ENCODE results near the gene SLC35F1. TPM values are rescaled to one million over a fixed set of nuclear protein-coding genes. Genes with fewer than 3 reads are reported as not detected.

SLC35F1 gene
- total and polyA plus RNA-seq, 10 of the 15 experiments (the other 5 are each of a cell fraction or from before 2014, with no cell fraction given) = 0.01 TPM; not detected in 9

DNA sequence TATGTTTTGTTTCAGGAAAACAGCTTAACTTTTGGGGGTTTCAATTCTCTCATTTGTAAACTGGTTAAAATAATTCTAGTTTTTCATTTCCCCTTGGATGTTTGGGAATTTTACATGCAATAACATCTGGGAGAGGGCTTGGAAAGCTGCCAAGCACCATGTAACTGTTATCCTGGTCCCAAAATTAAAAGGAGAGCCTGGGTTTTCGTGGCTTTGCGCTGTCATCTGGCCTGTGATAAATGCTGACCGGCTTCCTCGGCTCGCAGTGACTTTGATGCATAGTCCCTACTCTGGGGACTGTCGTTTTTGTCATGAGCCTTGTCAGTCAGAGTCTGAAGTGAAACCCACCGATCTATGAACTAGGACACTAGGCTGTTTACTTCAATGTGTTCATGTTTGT lies 12.2 kb downstream of the SLC35F1 start (continued):
- no peak for TF ChIP-seq MYB (IDR thresholded peaks at IDR 0.05; ENCODE audit: borderline replicate concordance, low read depth, low read length)
- no peak for TF ChIP-seq JUNB (IDR thresholded peaks at IDR 0.05)
- TF ChIP-seq BHLHE40 (IDR thresholded peaks at IDR 0.05; ENCODE audit: borderline replicate concordance in 1 of 2, low read depth in 2 of 2, low read length in 1 of 2) = no peak
- no peak for TF ChIP-seq NR2C1 (IDR thresholded peaks at IDR 0.05)

DNA sequence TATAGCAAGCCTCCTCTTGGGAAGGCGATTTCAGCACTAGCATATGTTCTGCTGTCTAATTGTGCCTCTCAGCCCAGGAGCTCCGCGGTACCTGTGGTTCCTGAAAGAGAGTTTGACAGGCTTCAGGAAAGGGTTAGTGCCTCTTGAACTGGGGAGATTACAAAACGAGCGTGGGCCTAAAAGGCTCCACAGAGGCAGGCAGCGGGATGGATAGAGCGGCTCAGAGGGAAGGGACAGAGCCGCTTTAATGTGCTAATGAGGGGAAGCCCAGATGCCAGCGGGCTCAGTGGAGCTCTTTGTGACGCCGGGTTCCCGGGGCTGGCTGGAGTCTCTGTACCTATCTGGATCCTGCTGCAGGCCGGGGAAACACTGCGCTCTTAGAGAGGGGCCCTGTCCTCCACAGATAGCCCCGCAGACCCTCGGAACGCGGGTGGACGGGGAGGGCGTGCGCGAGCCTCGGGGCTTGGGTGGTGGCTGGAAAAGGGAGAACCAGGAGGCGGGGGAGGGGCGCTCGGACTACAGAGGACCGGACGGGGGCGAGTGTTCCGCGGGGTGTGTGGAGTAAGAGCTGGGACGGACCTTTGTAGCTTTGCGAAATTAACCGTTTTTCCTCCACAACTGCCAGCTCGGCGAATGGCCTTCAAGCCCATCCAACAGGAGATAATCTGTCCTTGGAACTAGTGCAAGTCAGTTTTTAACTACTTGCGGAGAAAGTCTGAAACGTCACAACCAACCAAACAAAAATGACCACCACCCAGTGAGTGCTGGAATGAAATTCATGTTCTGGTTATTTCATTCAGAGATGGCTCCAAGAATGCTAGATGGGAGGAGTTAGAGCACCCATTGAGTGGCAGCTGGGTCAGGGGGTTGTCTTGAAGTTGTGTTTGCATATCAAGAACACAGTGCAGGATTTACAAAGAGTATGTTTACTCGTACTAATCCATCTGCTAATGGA lies 13.0 kb downstream of the SLC35F1 start:
- in situ Hi-C loops (cut with MboI) = no loop called here
- Histone ChIP-seq H3K4me2 (ENCODE audit: control insufficient read depth, insufficient read depth) (no peak overlapping the region), H3K4me3 (no peak overlapping the region), H3K27ac (ENCODE audit: control insufficient read depth, insufficient read depth) (no peak overlapping the region), H2AFZ (ENCODE audit: control insufficient read depth, low read depth, low read length) (no peak overlapping the region), H3K79me2 (ENCODE audit: control insufficient read depth, insufficient read depth, low read length) (no peaks in the 10 kb centered on the region), H3K36me3 (ENCODE audit: control insufficient read depth in 2 of 2, insufficient read depth in 2 of 2, low read length in 1 of 2) (no peaks in the 10 kb centered on the region), H3K9me3 (replicated peaks; ENCODE audit: control insufficient read depth, insufficient read depth, low read length) (no peaks in the 10 kb centered on the region), H3K4me1 (ENCODE audit: control insufficient read depth, insufficient read depth, low read length) (no peaks in the 10 kb centered on the region), H4K20me1 (ENCODE audit: control insufficient read depth, insufficient read depth) (no peaks in the 10 kb centered on the region), H3K27me3 (replicated peaks in 1 of 2; ENCODE audit: control insufficient read depth in 2 of 2, insufficient read depth in 2 of 2, low read length in 1 of 2) (peaks cover 0 to 6% of the 10 kb centered on the region in 2 experiments), H3K9ac (ENCODE audit: control insufficient read depth, insufficient read depth, low read length) (no peak overlapping the region)
- ChIA-PET POLR2A (no interaction called here), CTCF (interaction anchor here (1.6 kb wide), 1 partner anchor 11 kb away, joined by 5 read pairs; no protein-coding TSS in a partner anchor), SMC1A (ENCODE audit: uncharacterized antibody, unreplicated experiment) (interaction anchor here (1.0 kb wide), 1 partner anchor 322 kb away, joined by 3 read pairs; no protein-coding TSS in a partner anchor), RAD21 (ENCODE audit: unreplicated experiment) (interaction anchor here (0.9 kb wide), 1 partner anchor 8 kb away, joined by 3 read pairs; no protein-coding TSS in a partner anchor)
- intact Hi-C loops (cut with micrococcal nuclease; ENCODE audit: unreplicated experiment) = no loop called here
- TF ChIP-seq EP300 (IDR thresholded peaks at IDR 0.05; ENCODE audit: borderline replicate concordance in 1 of 2, control insufficient read depth in 1 of 2, low read depth in 2 of 2, low read length in 2 of 2) = no peak
- TF ChIP-seq, protein P1, sequence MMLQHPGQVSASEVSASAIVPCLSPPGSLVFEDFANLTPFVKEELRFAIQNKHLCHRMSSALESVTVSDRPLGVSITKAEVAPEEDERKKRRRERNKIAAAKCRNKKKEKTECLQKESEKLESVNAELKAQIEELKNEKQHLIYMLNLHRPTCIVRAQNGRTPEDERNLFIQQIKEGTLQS (IDR thresholded peaks at IDR 0.05; ENCODE audit: borderline replicate concordance, extremely low read depth, low read depth, low read length) = no peak
- no peak for TF ChIP-seq MEF2A (IDR thresholded peaks at IDR 0.05; ENCODE audit: insufficient read depth, low read depth, low read length)
- TF ChIP-seq ZBED1 (IDR thresholded peaks at IDR 0.05; ENCODE audit: borderline replicate concordance) = no peak
- no peak for TF ChIP-seq HDAC2 (IDR thresholded peaks at IDR 0.05)
- TF ChIP-seq CHD4 (IDR thresholded peaks at IDR 0.05) = no peak
- no peak for TF ChIP-seq CBX3 (IDR thresholded peaks at IDR 0.05; ENCODE audit: borderline replicate concordance, low read depth)
- no peak for TF ChIP-seq POLR2A (IDR thresholded peaks at IDR 0.05; ENCODE audit: low read depth, low read length)
- no peak for TF ChIP-seq DPF2 (IDR thresholded peaks at IDR 0.05)
- no peak for TF ChIP-seq NFYA (IDR thresholded peaks at IDR 0.05; ENCODE audit: borderline replicate concordance, low read depth, low read length)
- no peak for TF ChIP-seq KAT2A (conservative IDR thresholded peaks at IDR 0.05; ENCODE audit: control insufficient read depth, low read depth, low read length)
- no peak for TF ChIP-seq JUND (IDR thresholded peaks at IDR 0.05; ENCODE audit: low read depth, low read length)
- no peak for TF ChIP-seq CREB1 (IDR thresholded peaks at IDR 0.05; ENCODE audit: low read depth)
- no peak for TF ChIP-seq NR2C1 (IDR thresholded peaks at IDR 0.05)
- no TSS peak for BruUV-seq (replicated peaks)
- no peak for FAIRE-seq
- no peak for ATAC-seq
- DNase-seq (ENCODE audit: low read depth, low spot score) = no peak
- WGBS (ENCODE audit: insufficient coverage, insufficient replicate concordance, low lambda C conversion rate, missing lambda C conversion rate) = 43% methylated on average over 34 of the region's 39 CpGs
